Measurements from ENCODE around the gene GULP1.

The GULP1 gene

DNA sequence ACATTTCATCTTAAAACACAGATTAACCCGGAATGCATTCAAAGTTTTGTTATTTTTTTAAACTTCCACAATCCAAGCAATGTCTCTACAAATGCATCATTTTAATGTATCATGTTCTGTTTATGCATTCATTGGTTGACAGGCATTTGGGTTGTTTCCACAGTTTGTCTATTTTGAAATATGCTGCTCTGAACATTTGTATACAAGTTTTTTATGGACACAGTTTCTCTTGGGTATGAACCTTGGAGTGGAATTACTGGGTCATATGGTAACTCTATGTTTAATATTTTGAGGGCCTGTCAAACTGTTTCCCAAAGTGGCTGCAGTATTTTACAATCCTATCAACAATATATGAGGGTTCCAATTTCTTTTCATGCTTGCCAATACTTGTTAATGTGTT is 57.3 kb downstream of the GULP1 start:
- no peak for DNase-seq (ENCODE audit: insufficient read length, low spot score)
- no peak for TF ChIP-seq SPI1 (IDR thresholded peaks at IDR 0.05; ENCODE audit: low read depth, low read length)
- TF ChIP-seq POLR2A (IDR thresholded peaks at IDR 0.05; ENCODE audit: low read depth, low read length): no peak
- TF ChIP-seq POU2F2 (IDR thresholded peaks at IDR 0.05; ENCODE audit: low read depth, low read length): no peak
- no peak for TF ChIP-seq TAF1 (IDR thresholded peaks at IDR 0.05; ENCODE audit: low read depth, low read length)
- no peak for TF ChIP-seq POLR2AphosphoS5 (IDR thresholded peaks at IDR 0.05; ENCODE audit: low read depth, low read length)
- no peak for TF ChIP-seq PAX5 (IDR thresholded peaks at IDR 0.05; ENCODE audit: insufficient read depth, low read length, severe bottlenecking)
- FAIRE-seq: no peak

DNA sequence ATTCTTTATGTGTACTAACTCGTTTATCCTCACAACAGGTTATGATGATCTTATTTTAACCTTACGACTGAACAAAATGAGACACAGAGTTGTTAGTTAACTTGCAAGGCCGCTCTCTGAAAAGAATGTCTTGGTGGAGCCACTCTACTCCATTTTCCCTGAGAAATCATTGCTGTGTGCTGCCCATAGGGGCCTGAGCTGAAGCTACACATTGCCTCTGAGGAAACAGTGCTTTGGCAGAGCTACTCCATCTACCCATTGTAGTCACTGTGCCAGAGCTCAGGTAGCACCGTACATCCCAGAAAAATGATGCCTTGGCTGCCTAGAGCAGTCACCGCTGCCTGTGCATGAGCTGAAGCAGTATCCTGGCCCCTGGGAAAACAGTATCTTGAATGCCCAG is 61.6 kb downstream of the GULP1 start:
- TF ChIP-seq POLR2A (IDR thresholded peaks at IDR 0.05; ENCODE audit: low read depth, low read length) (no peak), POLR2AphosphoS5 (IDR thresholded peaks at IDR 0.05; ENCODE audit: low read depth, low read length) (no peak), PAX5 (IDR thresholded peaks at IDR 0.05; ENCODE audit: insufficient read depth, low read length, severe bottlenecking) (no peak), POU2F2 (IDR thresholded peaks at IDR 0.05; ENCODE audit: low read depth, low read length) (no peak), SPI1 (IDR thresholded peaks at IDR 0.05; ENCODE audit: low read depth, low read length) (no peak), TAF1 (IDR thresholded peaks at IDR 0.05; ENCODE audit: low read depth, low read length) (no peak)
- DNase-seq (ENCODE audit: insufficient read length, low spot score): no peak
- FAIRE-seq: no peak

DNA sequence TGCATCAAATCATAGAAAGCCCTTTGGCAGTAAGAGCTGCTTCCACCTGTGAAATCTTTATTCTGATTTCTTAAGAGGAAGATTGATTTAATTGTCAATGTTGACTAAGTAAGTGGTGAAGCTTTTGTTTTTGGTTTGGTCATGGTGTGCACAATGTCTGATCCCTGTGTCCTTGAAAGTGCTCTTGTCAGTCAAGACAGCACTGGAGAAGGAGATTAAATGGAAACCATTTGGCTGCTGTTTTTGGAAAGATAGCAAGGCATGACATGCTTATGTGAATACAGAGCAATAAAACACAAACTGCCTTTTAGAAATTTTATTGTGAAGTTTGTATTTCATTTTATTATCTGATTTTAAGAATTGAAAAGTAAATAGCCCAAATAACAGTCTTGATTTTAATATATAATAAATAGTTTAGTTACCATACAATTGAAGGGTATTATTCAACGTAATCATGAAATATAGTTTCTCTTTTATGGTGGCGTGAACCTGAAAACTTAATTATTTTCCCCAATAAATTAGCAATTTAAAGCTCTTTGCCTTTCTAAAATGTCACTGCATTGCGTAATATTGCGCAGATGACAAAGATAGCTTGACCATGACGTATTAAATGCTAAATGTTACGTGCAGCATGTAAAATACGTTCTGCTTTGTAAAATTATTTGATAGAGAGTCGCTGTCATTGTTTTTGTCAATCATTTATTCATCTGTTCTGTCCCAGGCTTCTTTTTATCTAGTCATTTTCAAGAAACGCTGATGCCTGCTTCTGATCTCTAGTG is 69.0 kb downstream of the GULP1 start:
- no peak for DNase-seq (ENCODE audit: insufficient read length, low spot score)
- FAIRE-seq: no peak
- TF ChIP-seq POLR2AphosphoS5 (IDR thresholded peaks at IDR 0.05; ENCODE audit: low read depth, low read length) (no peak), PAX5 (IDR thresholded peaks at IDR 0.05; ENCODE audit: insufficient read depth, low read length, severe bottlenecking) (no peak), POLR2A (IDR thresholded peaks at IDR 0.05; ENCODE audit: low read depth, low read length) (no peak), TAF1 (IDR thresholded peaks at IDR 0.05; ENCODE audit: low read depth, low read length) (no peak), POU2F2 (IDR thresholded peaks at IDR 0.05; ENCODE audit: low read depth, low read length) (no peak), SPI1 (IDR thresholded peaks at IDR 0.05; ENCODE audit: low read depth, low read length) (no peak)

DNA sequence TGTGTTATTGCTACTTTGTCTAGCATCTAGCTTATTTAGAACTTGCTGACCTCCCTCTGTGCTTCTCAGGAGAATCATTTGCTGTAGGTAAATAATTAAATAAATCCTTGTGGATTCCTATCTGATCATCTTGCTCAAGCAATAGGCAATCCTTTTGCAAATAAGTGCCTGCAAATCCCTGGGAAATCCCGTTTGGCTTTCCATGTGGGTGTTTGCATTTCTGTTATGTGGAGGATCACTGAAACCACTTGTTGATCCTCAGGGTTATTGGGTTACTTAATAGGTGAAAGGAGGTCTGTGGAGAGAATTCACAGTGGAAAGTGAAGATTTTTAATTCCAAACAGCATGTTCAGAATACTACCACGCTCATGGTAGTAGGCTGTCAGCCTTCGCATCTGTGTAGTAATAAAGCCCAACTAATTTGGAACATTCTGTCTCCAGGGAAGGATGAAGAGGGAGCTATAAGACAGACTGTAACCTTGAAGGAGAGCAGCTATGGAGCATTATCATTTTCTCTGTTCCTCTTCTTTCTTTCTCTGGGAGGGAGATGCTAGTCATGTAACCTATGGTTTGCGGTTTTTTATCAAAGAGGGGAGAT is 72.5 kb downstream of the GULP1 start:
- FAIRE-seq (no peak), DNase-seq (ENCODE audit: insufficient read length, low spot score) (no peak)
- no peak for TF ChIP-seq POLR2A (IDR thresholded peaks at IDR 0.05; ENCODE audit: low read depth, low read length)
- TF ChIP-seq POU2F2 (IDR thresholded peaks at IDR 0.05; ENCODE audit: low read depth, low read length): no peak
- TF ChIP-seq POLR2AphosphoS5 (IDR thresholded peaks at IDR 0.05; ENCODE audit: low read depth, low read length): no peak
- no peak for TF ChIP-seq PAX5 (IDR thresholded peaks at IDR 0.05; ENCODE audit: insufficient read depth, low read length, severe bottlenecking)
- TF ChIP-seq SPI1 (IDR thresholded peaks at IDR 0.05; ENCODE audit: low read depth, low read length): no peak
- TF ChIP-seq TAF1 (IDR thresholded peaks at IDR 0.05; ENCODE audit: low read depth, low read length): no peak

DNA sequence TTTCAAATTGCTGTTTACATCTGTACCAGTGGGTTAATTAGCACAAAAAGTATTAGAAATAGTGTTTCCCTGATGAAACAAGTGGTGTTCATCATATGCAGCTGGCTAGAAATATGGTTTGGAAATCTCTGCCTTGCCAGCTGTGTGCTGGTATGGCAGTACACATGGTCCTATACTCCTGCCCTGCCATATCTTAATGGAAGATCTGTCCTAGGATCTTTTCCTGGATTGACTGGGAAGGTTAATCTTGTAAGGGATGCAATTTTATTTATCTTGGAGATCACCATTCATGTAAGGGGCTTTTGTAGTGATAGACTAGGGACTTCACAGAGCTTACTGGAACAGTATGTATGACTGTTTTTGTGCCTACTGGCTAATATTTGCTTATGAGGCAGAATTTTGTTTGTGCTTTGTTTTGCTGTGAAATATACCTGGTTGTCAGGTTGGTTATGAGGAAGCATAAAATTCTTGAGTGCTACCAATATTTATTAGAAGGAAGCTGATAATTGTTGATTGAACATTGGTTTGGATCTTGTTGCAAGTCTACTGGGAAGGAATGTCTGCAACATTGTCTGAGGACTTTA is 73.5 kb downstream of the GULP1 start:
- DNase-seq (ENCODE audit: insufficient read length, low spot score) (no peak), FAIRE-seq (no peak)
- no peak for TF ChIP-seq POLR2A (IDR thresholded peaks at IDR 0.05; ENCODE audit: low read depth, low read length)
- TF ChIP-seq PAX5 (IDR thresholded peaks at IDR 0.05; ENCODE audit: insufficient read depth, low read length, severe bottlenecking): no peak
- no peak for TF ChIP-seq POLR2AphosphoS5 (IDR thresholded peaks at IDR 0.05; ENCODE audit: low read depth, low read length)
- no peak for TF ChIP-seq SPI1 (IDR thresholded peaks at IDR 0.05; ENCODE audit: low read depth, low read length)
- TF ChIP-seq TAF1 (IDR thresholded peaks at IDR 0.05; ENCODE audit: low read depth, low read length): no peak
- TF ChIP-seq POU2F2 (IDR thresholded peaks at IDR 0.05; ENCODE audit: low read depth, low read length): no peak

DNA sequence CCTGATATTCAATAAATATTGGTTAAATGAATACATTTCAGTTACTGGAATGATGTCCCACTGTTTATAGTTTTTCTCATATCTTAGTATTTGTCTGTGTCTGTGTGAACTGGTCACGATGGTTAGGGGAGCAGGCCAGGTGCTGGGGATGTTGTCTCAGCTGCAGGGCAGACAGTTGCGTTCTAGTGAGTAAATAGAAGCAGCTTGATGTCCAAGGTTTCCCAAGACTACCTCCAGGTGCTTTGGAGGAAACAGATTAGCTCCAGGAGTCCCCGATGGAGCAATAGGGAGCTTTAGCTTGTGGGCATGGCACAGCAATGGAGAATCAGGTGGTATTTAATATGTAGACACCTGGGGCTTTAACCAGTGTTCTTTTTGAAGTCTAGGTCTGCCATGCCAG is 75.5 kb downstream of the GULP1 start:
- no peak for FAIRE-seq

DNA sequence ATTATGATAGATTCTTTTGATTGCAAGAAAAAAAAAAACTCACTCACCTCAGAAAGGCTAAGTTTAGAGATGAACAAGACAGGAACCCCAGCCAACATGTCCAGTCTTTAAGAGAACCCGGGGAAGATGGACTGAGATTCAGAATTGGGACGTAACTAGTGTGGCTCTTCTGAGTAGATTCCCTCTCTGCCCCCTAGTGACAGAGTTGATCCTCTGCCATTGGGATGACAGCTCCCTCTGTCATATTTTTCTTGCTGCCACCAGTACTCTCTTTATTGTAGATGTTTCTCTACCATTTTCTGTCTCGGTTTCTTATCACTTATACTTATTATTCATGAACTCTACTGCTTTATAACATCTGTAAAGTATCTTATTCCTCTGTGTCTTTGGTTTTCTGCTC is 77.7 kb downstream of the GULP1 start:
- no peak for FAIRE-seq
- DNase-seq (ENCODE audit: insufficient read length, low spot score): peak; percentile 2
- TF ChIP-seq POLR2A (IDR thresholded peaks at IDR 0.05; ENCODE audit: low read depth, low read length) (no peak), PAX5 (IDR thresholded peaks at IDR 0.05; ENCODE audit: insufficient read depth, low read length, severe bottlenecking) (no peak), POU2F2 (IDR thresholded peaks at IDR 0.05; ENCODE audit: low read depth, low read length) (no peak), TAF1 (IDR thresholded peaks at IDR 0.05; ENCODE audit: low read depth, low read length) (no peak), POLR2AphosphoS5 (IDR thresholded peaks at IDR 0.05; ENCODE audit: low read depth, low read length) (no peak), SPI1 (IDR thresholded peaks at IDR 0.05; ENCODE audit: low read depth, low read length) (no peak)

More for the DNA sequence above, 75.5 kb downstream of the GULP1 start:
- DNase-seq (ENCODE audit: insufficient read length, low spot score): no peak
- TF ChIP-seq SPI1 (IDR thresholded peaks at IDR 0.05; ENCODE audit: low read depth, low read length): no peak
- TF ChIP-seq POU2F2 (IDR thresholded peaks at IDR 0.05; ENCODE audit: low read depth, low read length): no peak
- TF ChIP-seq POLR2AphosphoS5 (IDR thresholded peaks at IDR 0.05; ENCODE audit: low read depth, low read length): no peak
- no peak for TF ChIP-seq PAX5 (IDR thresholded peaks at IDR 0.05; ENCODE audit: insufficient read depth, low read length, severe bottlenecking)
- no peak for TF ChIP-seq POLR2A (IDR thresholded peaks at IDR 0.05; ENCODE audit: low read depth, low read length)
- TF ChIP-seq TAF1 (IDR thresholded peaks at IDR 0.05; ENCODE audit: low read depth, low read length): no peak

DNA sequence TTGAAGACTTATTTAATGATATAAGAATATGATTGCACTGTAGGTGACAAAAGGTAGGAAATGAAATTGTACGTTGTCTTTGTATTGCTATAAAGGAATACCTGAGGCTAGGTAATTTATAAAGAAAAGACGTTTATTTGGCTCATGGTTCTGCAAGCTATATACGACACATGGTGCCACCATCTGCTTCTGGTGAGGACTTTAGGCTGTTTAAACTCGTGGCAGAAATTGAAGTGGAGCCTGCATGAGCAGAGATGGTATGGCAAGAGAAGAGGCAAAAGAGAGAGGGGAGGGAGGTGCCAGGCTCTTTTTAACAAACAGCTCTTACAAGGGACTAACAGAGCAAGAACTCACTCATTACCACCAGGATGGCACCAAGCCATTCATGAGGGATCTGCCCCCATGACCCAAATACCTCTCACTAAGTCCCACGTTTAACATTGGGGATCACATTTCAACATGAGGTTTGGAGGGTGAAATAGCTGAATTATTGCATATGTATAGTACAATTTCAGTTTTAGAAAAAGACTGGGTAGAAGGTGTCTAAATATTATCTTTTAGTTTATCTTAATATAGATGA is 86.8 kb downstream of the GULP1 start:
- TF ChIP-seq SPI1 (IDR thresholded peaks at IDR 0.05; ENCODE audit: low read depth, low read length) (no peak), POU2F2 (IDR thresholded peaks at IDR 0.05; ENCODE audit: low read depth, low read length) (no peak), PAX5 (IDR thresholded peaks at IDR 0.05; ENCODE audit: insufficient read depth, low read length, severe bottlenecking) (no peak), POLR2AphosphoS5 (IDR thresholded peaks at IDR 0.05; ENCODE audit: low read depth, low read length) (no peak), POLR2A (IDR thresholded peaks at IDR 0.05; ENCODE audit: low read depth, low read length) (no peak), TAF1 (IDR thresholded peaks at IDR 0.05; ENCODE audit: low read depth, low read length) (no peak)
- no peak for FAIRE-seq
- DNase-seq (ENCODE audit: insufficient read length, low spot score): no peak

DNA sequence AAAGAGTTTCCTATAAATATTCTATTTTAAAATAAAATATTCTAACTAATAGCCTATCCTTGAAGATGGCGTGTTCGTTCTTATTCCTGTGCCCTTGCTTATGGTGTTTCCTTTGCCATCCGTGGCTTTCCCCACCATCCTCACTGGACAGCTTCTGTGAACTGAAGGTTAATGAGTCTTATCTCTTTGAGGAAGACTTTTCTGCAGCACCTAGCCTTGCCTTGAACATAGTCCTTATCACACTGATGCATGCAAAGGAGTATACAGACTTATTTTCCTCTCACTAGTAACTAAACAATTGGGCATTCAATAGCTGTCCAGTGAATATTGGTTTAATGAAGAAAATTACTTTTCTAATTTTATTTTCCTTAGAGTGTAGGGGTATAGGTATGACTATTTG is 88.1 kb downstream of the GULP1 start:
- no peak for FAIRE-seq

More for the DNA sequence above, 88.1 kb downstream of the GULP1 start:
- TF ChIP-seq POLR2A (IDR thresholded peaks at IDR 0.05; ENCODE audit: low read depth, low read length) (no peak), SPI1 (IDR thresholded peaks at IDR 0.05; ENCODE audit: low read depth, low read length) (no peak)
- no peak for DNase-seq (ENCODE audit: insufficient read length, low spot score)

Data from GM12891 (cell line).